Measurements from ENCODE around the gene PLAGL2. TPM values are rescaled to one million over a fixed set of nuclear protein-coding genes. Genes with fewer than 3 reads are reported as not detected.

The PLAGL2 gene
- total and polyA plus RNA-seq, 2 of the 8 experiments (the other 6 are each of a cell fraction or from before 2014, with no cell fraction given): 20.6 to 25.4 TPM

- no peak for TF ChIP-seq ATF2 (IDR thresholded peaks at IDR 0.05; ENCODE audit: low read length)
- TF ChIP-seq ZNF274 (IDR thresholded peaks at IDR 0.05; ENCODE audit: borderline replicate concordance, extremely low read depth, low read length): no peak
- TF ChIP-seq MAFK (IDR thresholded peaks at IDR 0.05; ENCODE audit: low read depth, low read length): no peak
- no peak for TF ChIP-seq CHD2 (IDR thresholded peaks at IDR 0.05; ENCODE audit: low read length)
- no peak for TF ChIP-seq BACH1 (IDR thresholded peaks at IDR 0.05; ENCODE audit: low read length)
Measured at GRCh38 chr20:32234135-32234808, 26.7 kb upstream of the PLAGL2 start (continued).

Data from H1 (cell line).